IMR-90 (cell line): ENCODE measurements around the gene IMMT. TPM values are rescaled to one million over a fixed set of nuclear protein-coding genes. Genes with fewer than 3 reads are reported as not detected.

ENCODE experiments used
- ATAC-seq: fragments of 200-7000 bp; cut with Tn5 transposase; 2 replicates; pipeline ENCODE4 v1.9.1; 2020; ENCODE audit warnings: low read depth, mild to moderate bottlenecking, moderate library complexity
- BruUV-seq: library from RNA; stranded (reverse); fragments of 400-500 nt; replicated peaks from 2 replicates; lab custom pipeline; 2021; lab: Mats Ljungman, UMichigan
- CTCF ChIA-PET: fragments of 300-600 bp; formaldehyde crosslinking; extraction: SDS; loops from one replicate; lab custom pipeline; 2021; ENCODE audit warnings: antibody characterized with exemption; lab: Yijun Ruan, JAX
- POLR2A ChIA-PET: fragments of 300-600 bp; sonication (Branson Sonifier 250); formaldehyde crosslinking; loops from one replicate; lab custom pipeline; 2022; ENCODE audit warnings: antibody characterized with exemption; ENCODE audit not compliant: unreplicated experiment; lab: Charles Lee
- DNase-seq: peaks from one replicate; pipeline ENCODE4 v3.0.0; 2013
- H2AFZ ChIP-seq: replicated peaks from 2 replicates; pipeline ENCODE3; 2013; ENCODE audit warnings: low read length, mild to moderate bottlenecking; ENCODE audit not compliant: poor library complexity
- H2AK5ac ChIP-seq: 2 replicates; pipeline ENCODE4 v1.6.1; 2013; ENCODE audit warnings: low read depth, low read length, inconsistent platforms
- H2AK9ac ChIP-seq: replicated peaks from 2 replicates; pipeline ENCODE3; 2013; ENCODE audit warnings: mild to moderate bottlenecking, low read depth, low read length, moderate library complexity; ENCODE audit not compliant: poor library complexity
- H2BK120ac ChIP-seq: 2 replicates; pipeline ENCODE4 v1.6.1; 2013; ENCODE audit warnings: low read depth, low read length, inconsistent platforms
- H2BK15ac ChIP-seq: 3 replicates; pipeline ENCODE4 v1.6.1; 2013; ENCODE audit warnings: low read depth, low read length, inconsistent platforms
- H2BK20ac ChIP-seq: 2 replicates; pipeline ENCODE4 v1.6.1; 2013; ENCODE audit warnings: low read depth, mild to moderate bottlenecking, inconsistent platforms, low read length, moderate library complexity
- H2BK5ac ChIP-seq: 2 replicates; pipeline ENCODE4 v1.6.1; 2013; ENCODE audit warnings: mild to moderate bottlenecking, low read depth, low read length, inconsistent platforms; ENCODE audit not compliant: poor library complexity, severe bottlenecking
- H3K14ac ChIP-seq: replicated peaks from 2 replicates; pipeline ENCODE4 v1.6.1; 2013; ENCODE audit warnings: low read depth, low read length, inconsistent platforms
- H3K18ac ChIP-seq: 2 replicates; pipeline ENCODE4 v1.6.1; 2013; ENCODE audit warnings: low read depth, low read length, control low read depth
- H3K23ac ChIP-seq: 2 replicates; pipeline ENCODE4 v1.6.1; 2013; ENCODE audit warnings: low read depth, low read length, inconsistent platforms
- H3K27ac ChIP-seq: 2 replicates; pipeline ENCODE4 v1.5.1; 2013; ENCODE audit warnings: mild to moderate bottlenecking, control low read depth, low read length; ENCODE audit not compliant: insufficient read depth
- H3K27me3 ChIP-seq: 2 replicates; pipeline ENCODE4 v1.6.1; 2013; ENCODE audit warnings: low read length; ENCODE audit not compliant: control insufficient read depth, insufficient read depth
- H3K36me3 ChIP-seq: 2 replicates; pipeline ENCODE4 v1.6.1; 2013; ENCODE audit warnings: low read length, mixed read lengths; ENCODE audit not compliant: control insufficient read depth, insufficient read depth
- H3K4ac ChIP-seq: 2 replicates; pipeline ENCODE4 v1.6.1; 2013; ENCODE audit warnings: low read depth, low read length, inconsistent platforms
- H3K4me1 ChIP-seq: 2 replicates; pipeline ENCODE4 v1.6.1; 2013; ENCODE audit warnings: low read length, mixed read lengths; ENCODE audit not compliant: control insufficient read depth, insufficient read depth
- H3K4me2 ChIP-seq: 2 replicates; pipeline ENCODE4 v1.6.1; 2013; ENCODE audit warnings: low read depth, mild to moderate bottlenecking, control low read depth, low read length, moderate library complexity
- H3K4me3 ChIP-seq: 2 replicates; pipeline ENCODE4 v1.5.1; 2013; ENCODE audit warnings: low read depth, mild to moderate bottlenecking, control low read depth, low read length, moderate library complexity; ENCODE audit not compliant: insufficient read depth
- H3K56ac ChIP-seq: 2 replicates; pipeline ENCODE4 v1.6.1; 2013; ENCODE audit warnings: low read length, inconsistent platforms; ENCODE audit not compliant: insufficient read depth; ENCODE audit errors: extremely low read depth
- H3K79me1 ChIP-seq, 2 experiments: 2 replicates each; pipeline ENCODE4 v1.6.1; 2013; ENCODE audit warnings: low read length in 2 of 2, inconsistent platforms in 1 of 2, low read depth in 1 of 2
- H3K9ac ChIP-seq: 2 replicates; pipeline ENCODE4 v1.6.1; 2013; ENCODE audit warnings: low read depth, low read length, control low read depth
- H3K9me1 ChIP-seq: 2 replicates; pipeline ENCODE4 v1.6.1; 2013; ENCODE audit warnings: low read length, inconsistent platforms; ENCODE audit not compliant: insufficient read depth
- H3K9me3 ChIP-seq: 2 replicates; pipeline ENCODE4 v1.6.1; 2013; ENCODE audit warnings: low read length; ENCODE audit not compliant: control insufficient read depth, insufficient read depth
- H4K20me1 ChIP-seq: 2 replicates; pipeline ENCODE4 v1.6.1; 2013; ENCODE audit warnings: low read length, inconsistent platforms; ENCODE audit not compliant: insufficient read depth
- H4K5ac ChIP-seq: 2 replicates; pipeline ENCODE4 v1.6.1; 2013; ENCODE audit warnings: mild to moderate bottlenecking, low read depth, low read length, control low read depth
- H4K8ac ChIP-seq, 2 experiments: 2 replicates each; pipeline ENCODE4 v1.6.1; 2013; ENCODE audit warnings: low read depth in 2 of 2, low read length in 2 of 2, control low read depth in 1 of 2, inconsistent platforms in 1 of 2
- H4K91ac ChIP-seq: 2 replicates; pipeline ENCODE4 v1.6.1; 2013; ENCODE audit warnings: low read depth, low read length, inconsistent platforms; ENCODE audit not compliant: insufficient read depth
- BHLHE40 ChIP-seq: fragments of 150-350 bp; IDR thresholded peaks from 2 replicates; pipeline ENCODE4 v1.6.1; 2016; ENCODE audit warnings: mild to moderate bottlenecking, low read depth, low read length
- WGBS, 2 experiments: methylation state at CpG; one replicate each; pipeline versions ENCODE4 v1.1.5 to v1.1.7; 2013; ENCODE audit warnings: missing lambda C conversion rate in 2 of 2; ENCODE audit not compliant: insufficient read length in 1 of 2; ENCODE audit errors: extremely low coverage in 2 of 2; 5-methylcytosine and 5-hydroxymethylcytosine counted together
- dilution Hi-C: fragments of 300-500 bp; cut with HindIII; formaldehyde crosslinking; loops from one replicate; pipeline ENCODE4 v1.14.3; 2018; ENCODE audit warnings: low sequenced_read_pairs; ENCODE audit not compliant: unreplicated experiment
- in situ Hi-C: fragments of 300-500 bp; cut with MboI; formaldehyde crosslinking; loops from 3 replicates; pipeline ENCODE4 v1.14.3; 2019; ENCODE audit warnings: low sequenced_read_pairs, inconsistent platforms, mixed read lengths
- intact Hi-C: fragments of 100-400 bp; cut with micrococcal nuclease; formaldehyde crosslinking; loops from 2 replicates; pipeline ENCODE4 v1.10.0; 2022
- polyA plus RNA-seq, 3 experiments: library from polyadenylated mRNA; depleted of rRNA; stranded (reverse); fragments of >200 nt; gene quantifications; 2 replicates each; pipeline ENCODE4 v1.2.3, GENCODE V29; 2012; ENCODE audit warnings: low replicate concordance in 1 of 3
- total RNA-seq: library from RNA; depleted of rRNA; stranded (reverse); fragments of >200 nt; gene quantifications from 2 replicates; pipeline ENCODE4 v1.2.3, GENCODE V29; 2012
- TF ChIP-seq, protein P1 (sequence below): fragments of 150-350 bp; IDR thresholded peaks from 2 replicates; pipeline ENCODE4 v1.6.1; 2016; ENCODE audit warnings: low read depth, mild to moderate bottlenecking, low read length, moderate library complexity, borderline replicate concordance

Gene IMMT
- total and polyA plus RNA-seq, 2 of the 4 experiments (the other 2 are of a cell fraction) = 50.5 to 87.3 TPM

DNA sequence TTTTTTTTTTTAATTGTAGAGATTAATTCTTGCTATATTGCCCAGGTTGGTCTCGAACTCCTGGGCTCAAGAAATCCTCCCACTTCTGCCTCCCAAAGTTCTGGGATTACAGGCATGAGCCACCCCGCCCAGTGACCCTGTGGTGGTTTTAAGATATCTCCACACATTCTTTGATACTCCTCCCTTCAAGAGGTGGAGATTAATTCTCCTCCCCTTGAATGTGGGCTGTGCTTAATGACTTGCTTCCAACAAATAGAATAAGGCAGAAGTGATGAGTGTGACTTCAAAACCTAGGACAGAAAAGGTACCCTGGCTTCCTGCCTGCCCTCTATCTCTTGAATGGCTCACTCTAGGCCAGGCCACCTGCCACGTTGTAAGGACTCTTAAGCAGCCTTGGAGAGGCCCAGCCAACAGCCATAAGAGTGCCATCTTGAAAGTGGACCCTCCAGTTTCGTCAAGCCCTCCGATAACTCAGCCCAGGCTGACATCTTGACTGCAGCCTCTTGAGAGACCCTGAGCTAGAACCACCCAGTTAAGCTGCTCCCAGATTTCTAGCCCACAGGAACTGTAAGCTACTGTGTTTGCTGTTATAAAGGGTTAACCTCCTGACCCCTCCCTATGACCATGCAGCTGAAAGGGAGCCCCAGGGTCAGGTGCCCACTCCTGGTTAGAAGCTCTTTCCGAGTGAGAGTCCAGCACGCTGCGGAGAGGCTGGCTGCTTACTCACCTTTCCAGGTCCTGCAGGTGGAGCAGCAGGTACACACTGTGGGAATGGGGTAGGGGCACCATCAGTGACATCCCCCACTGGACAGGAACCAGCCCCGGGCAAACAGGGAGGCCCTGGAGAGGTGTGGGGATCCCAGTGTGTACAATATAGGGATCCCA is 31.6 kb upstream of the IMMT start:
- Histone ChIP-seq H4K91ac (no peak overlapping the region), H2AK5ac (no peak overlapping the region), H3K9ac (no peak overlapping the region), H3K9me3 (no peaks in the 10 kb centered on the region), H3K4me3 (no peak overlapping the region), H4K8ac (no peak overlapping the region), H3K56ac (no peak overlapping the region), H2AK9ac (no peak overlapping the region), H3K27ac (no peak overlapping the region), H3K79me1 (no peaks in the 10 kb centered on the region), H3K4ac (no peak overlapping the region), H2BK120ac (no peak overlapping the region), H3K4me1 (peaks cover 7% of the 10 kb centered on the region), H4K5ac (no peak overlapping the region), H2BK15ac (no peak overlapping the region), H3K27me3 (peaks cover 8% of the 10 kb centered on the region; the same call in 1 of the 2 replicates), H3K4me2 (no peak overlapping the region), H4K20me1 (no peaks in the 10 kb centered on the region), H3K9me1 (peaks cover 3% of the 10 kb centered on the region; the same call in 1 of the 2 replicates), H3K14ac (no peak overlapping the region), H2AFZ (no peak overlapping the region), H3K18ac (no peak overlapping the region), H2BK20ac (no peak overlapping the region), H2BK5ac (no peak overlapping the region), H3K23ac (no peak overlapping the region), H3K36me3 (no peaks in the 10 kb centered on the region)
- POLR2A ChIA-PET = no interaction called here
- dilution Hi-C loops = no loop called here
- TF ChIP-seq BHLHE40 = no peak
- TF ChIP-seq, protein P1, sequence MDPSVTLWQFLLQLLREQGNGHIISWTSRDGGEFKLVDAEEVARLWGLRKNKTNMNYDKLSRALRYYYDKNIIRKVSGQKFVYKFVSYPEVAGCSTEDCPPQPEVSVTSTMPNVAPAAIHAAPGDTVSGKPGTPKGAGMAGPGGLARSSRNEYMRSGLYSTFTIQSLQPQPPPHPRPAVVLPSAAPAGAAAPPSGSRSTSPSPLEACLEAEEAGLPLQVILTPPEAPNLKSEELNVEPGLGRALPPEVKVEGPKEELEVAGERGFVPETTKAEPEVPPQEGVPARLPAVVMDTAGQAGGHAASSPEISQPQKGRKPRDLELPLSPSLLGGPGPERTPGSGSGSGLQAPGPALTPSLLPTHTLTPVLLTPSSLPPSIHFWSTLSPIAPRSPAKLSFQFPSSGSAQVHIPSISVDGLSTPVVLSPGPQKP = no peak
- BruUV-seq = no TSS peak
- in situ Hi-C loops = no loop called here
- no peak for DNase-seq
- no CpG with 5 or more reads among the region's 9 CpGs for WGBS, 2 experiments
- intact Hi-C loops = no loop called here
- CTCF ChIA-PET = no interaction called here
- ATAC-seq = no peak
